ENCODE data around the gene CAPZB.

DNA sequence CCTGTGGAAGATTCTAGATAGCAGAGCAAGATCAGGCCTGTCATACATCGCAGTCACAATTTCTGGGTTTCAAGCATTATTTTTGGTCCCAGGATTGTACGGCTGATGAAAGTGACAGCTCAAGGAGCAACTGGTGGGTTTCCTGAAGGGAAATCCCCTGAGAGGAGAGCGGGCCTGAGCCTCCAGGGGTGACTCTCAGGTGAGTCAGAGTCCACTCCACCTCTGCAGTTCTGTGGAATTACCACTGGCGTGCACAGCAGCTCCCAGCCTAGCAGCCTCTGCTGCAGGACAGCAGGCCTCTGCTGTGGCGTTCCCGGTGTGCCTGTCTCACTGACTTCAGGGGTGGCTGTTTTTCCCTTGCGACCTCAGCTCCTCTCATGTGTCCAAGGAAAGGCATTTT is 148.8 kb downstream of the CAPZB start:
- TF ChIP-seq, protein P1, sequence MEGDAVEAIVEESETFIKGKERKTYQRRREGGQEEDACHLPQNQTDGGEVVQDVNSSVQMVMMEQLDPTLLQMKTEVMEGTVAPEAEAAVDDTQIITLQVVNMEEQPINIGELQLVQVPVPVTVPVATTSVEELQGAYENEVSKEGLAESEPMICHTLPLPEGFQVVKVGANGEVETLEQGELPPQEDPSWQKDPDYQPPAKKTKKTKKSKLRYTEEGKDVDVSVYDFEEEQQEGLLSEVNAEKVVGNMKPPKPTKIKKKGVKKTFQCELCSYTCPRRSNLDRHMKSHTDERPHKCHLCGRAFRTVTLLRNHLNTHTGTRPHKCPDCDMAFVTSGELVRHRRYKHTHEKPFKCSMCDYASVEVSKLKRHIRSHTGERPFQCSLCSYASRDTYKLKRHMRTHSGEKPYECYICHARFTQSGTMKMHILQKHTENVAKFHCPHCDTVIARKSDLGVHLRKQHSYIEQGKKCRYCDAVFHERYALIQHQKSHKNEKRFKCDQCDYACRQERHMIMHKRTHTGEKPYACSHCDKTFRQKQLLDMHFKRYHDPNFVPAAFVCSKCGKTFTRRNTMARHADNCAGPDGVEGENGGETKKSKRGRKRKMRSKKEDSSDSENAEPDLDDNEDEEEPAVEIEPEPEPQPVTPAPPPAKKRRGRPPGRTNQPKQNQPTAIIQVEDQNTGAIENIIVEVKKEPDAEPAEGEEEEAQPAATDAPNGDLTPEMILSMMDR (IDR thresholded peaks at IDR 0.05): no peak
- TF ChIP-seq POLR2A (IDR thresholded peaks at IDR 0.05) (no peak), POLR2AphosphoS5 (IDR thresholded peaks at IDR 0.05) (no peak)

Measured in breast epithelium (tissue), 3 donors.